VCaP (cell line): ENCODE results near the gene FGD4.

ENCODE experiments used
- H3K27ac ChIP-seq: fragments of 450-650 bp; 2 replicates; pipeline ENCODE4 v1.5.1; 2017
- CTCF ChIP-seq: fragments of 450-650 bp; conservative IDR thresholded peaks from 2 replicates; pipeline ENCODE4 v1.5.1; 2017; ENCODE audit warnings: mild to moderate bottlenecking, moderate library complexity

Gene FGD4

GRCh38 chr12:32586390-32586789 lies 187.0 kb downstream of the FGD4 start:
- no peak overlapping the region for H3K27ac ChIP-seq
- no peak for TF ChIP-seq CTCF

GRCh38 chr12:32587581-32588495 lies 188.5 kb downstream of the FGD4 start:
- no peak overlapping the region for H3K27ac ChIP-seq
- no peak for TF ChIP-seq CTCF

GRCh38 chr12:32588604-32589003 lies 189.2 kb downstream of the FGD4 start:
- TF ChIP-seq CTCF = no peak
- peak overlapping the region; percentile 10; the same call in 1 of the 2 replicates for H3K27ac ChIP-seq

- peak overlapping the region; percentile 10; the same call in 1 of the 2 replicates for H3K27ac ChIP-seq
- no peak for TF ChIP-seq CTCF
Observed at GRCh38 chr12:32589165-32589865, 190.0 kb downstream of the FGD4 start.

GRCh38 chr12:32595251-32595650 lies 195.9 kb downstream of the FGD4 start:
- no peak overlapping the region for H3K27ac ChIP-seq
- TF ChIP-seq CTCF = no peak

- no peak for TF ChIP-seq CTCF
- no peak overlapping the region for H3K27ac ChIP-seq
Observed at GRCh38 chr12:32596030-32596429, 196.7 kb downstream of the FGD4 start.

- no peak overlapping the region for H3K27ac ChIP-seq
- no peak for TF ChIP-seq CTCF
Observed at GRCh38 chr12:32598688-32599087, 199.3 kb downstream of the FGD4 start.
